ENCODE measurements around the gene FAM76B. TPM values are rescaled to one million over a fixed set of nuclear protein-coding genes. Genes with fewer than 3 reads are reported as not detected.

Gene FAM76B
- total RNA-seq, 2 donors from 2014 or later = 5.3 to 6.6 TPM

- Histone ChIP-seq H3K27ac (no peak overlapping the region), H3K36me3 (no peaks in the 10 kb centered on the region), H3K9me3 (no peaks in the 10 kb centered on the region), H3K27me3 (no peaks in the 10 kb centered on the region), H3K4me1 (no peaks in the 10 kb centered on the region), H3K4me3 (no peak overlapping the region)
- no peak for TF ChIP-seq CTCF (IDR thresholded peaks at IDR 0.05)
- no peak for DNase-seq (ENCODE audit: low spot score)
Observed at GRCh38 chr11:95760941-95761340, 28.6 kb downstream of the FAM76B start.

- no peak overlapping the region for H3K4me3 ChIP-seq
- TF ChIP-seq CTCF (IDR thresholded peaks at IDR 0.05) = no peak
- no peaks in the 10 kb centered on the region for H3K36me3 ChIP-seq
- no peak for DNase-seq (ENCODE audit: low spot score)
- no peaks in the 10 kb centered on the region for H3K9me3 ChIP-seq
- H3K27me3 ChIP-seq = no peaks in the 10 kb centered on the region
- H3K4me1 ChIP-seq = no peaks in the 10 kb centered on the region
- no peak overlapping the region for H3K27ac ChIP-seq
Observed at GRCh38 chr11:95751515-95751914, 38.1 kb downstream of the FAM76B start.

- H3K27ac ChIP-seq = no peak overlapping the region
- H3K36me3 ChIP-seq = no peaks in the 10 kb centered on the region
- H3K27me3 ChIP-seq = no peaks in the 10 kb centered on the region
- DNase-seq (ENCODE audit: low spot score) = no peak
- H3K4me1 ChIP-seq = no peaks in the 10 kb centered on the region
- H3K4me3 ChIP-seq = no peak overlapping the region
- H3K9me3 ChIP-seq = no peaks in the 10 kb centered on the region
- TF ChIP-seq CTCF (IDR thresholded peaks at IDR 0.05) = no peak
Observed at GRCh38 chr11:95750101-95750500, 39.5 kb downstream of the FAM76B start.

- Histone ChIP-seq H3K27ac (no peak overlapping the region), H3K36me3 (no peaks in the 10 kb centered on the region), H3K27me3 (no peaks in the 10 kb centered on the region), H3K4me1 (peaks cover 0 to under 1% of the 10 kb centered on the region in 2 donors), H3K9me3 (no peaks in the 10 kb centered on the region), H3K4me3 (no peak overlapping the region)
- DNase-seq (ENCODE audit: low spot score) = no peak
- no peak for TF ChIP-seq CTCF (IDR thresholded peaks at IDR 0.05)
Observed at GRCh38 chr11:95739108-95739938, 50.3 kb downstream of the FAM76B start.

GRCh38 chr11:95736809-95737208 lies 52.8 kb downstream of the FAM76B start:
- Histone ChIP-seq H3K9me3 (no peaks in the 10 kb centered on the region), H3K4me3 (no peak overlapping the region), H3K27me3 (no peaks in the 10 kb centered on the region), H3K27ac (no peak overlapping the region), H3K36me3 (no peaks in the 10 kb centered on the region), H3K4me1 (peaks cover 0 to 9% of the 10 kb centered on the region in 2 donors)
- TF ChIP-seq CTCF (IDR thresholded peaks at IDR 0.05) = no peak
- DNase-seq (ENCODE audit: low spot score) = no peak

- no peak for TF ChIP-seq CTCF (IDR thresholded peaks at IDR 0.05)
- Histone ChIP-seq H3K9me3 (no peaks in the 10 kb centered on the region), H3K36me3 (no peaks in the 10 kb centered on the region), H3K27me3 (no peaks in the 10 kb centered on the region), H3K4me3 (no peak overlapping the region), H3K4me1 (peaks cover 0 to 9% of the 10 kb centered on the region in 2 donors), H3K27ac (no peak overlapping the region)
- no peak for DNase-seq (ENCODE audit: low spot score)
Observed at GRCh38 chr11:95736355-95736754, 53.2 kb downstream of the FAM76B start.
